Liver (tissue), 9 donors: ENCODE data around the gene TMEM255A. TPM values are rescaled to one million over a fixed set of nuclear protein-coding genes. Genes with fewer than 3 reads are reported as not detected.

Source experiments
- DNase-seq: peaks from one replicate; pipeline ENCODE4 v3.0.0-alpha.2; 2017; ENCODE audit warnings: low spot score
- H3K27ac ChIP-seq, 2 donors: one replicate each; pipeline ENCODE4 v1.7.0; 2013; ENCODE audit warnings: inconsistent platforms in 2 of 2, low read length in 2 of 2, control low read depth in 1 of 2, low read depth in 1 of 2, mild to moderate bottlenecking in 1 of 2
- H3K27me3 ChIP-seq, 4 donors: one replicate each; pipeline versions ENCODE4 v1.6.1 to v1.7.0; 2013; ENCODE audit warnings: low read length in 3 of 4, inconsistent platforms in 1 of 4, mild to moderate bottlenecking in 1 of 4, moderate library complexity in 1 of 4; ENCODE audit not compliant: control insufficient read depth in 4 of 4, insufficient read depth in 4 of 4
- H3K36me3 ChIP-seq, 4 donors: one replicate each; pipeline versions ENCODE4 v1.6.1 to v1.7.0; 2013; ENCODE audit warnings: low read length in 3 of 4, mild to moderate bottlenecking in 3 of 4, low read depth in 1 of 4, moderate library complexity in 1 of 4; ENCODE audit not compliant: control insufficient read depth in 4 of 4, insufficient read depth in 3 of 4
- H3K4me1 ChIP-seq, 4 donors: one replicate each; pipeline versions ENCODE4 v1.6.1 to v1.7.0; 2013; ENCODE audit warnings: low read length in 3 of 4, mild to moderate bottlenecking in 3 of 4, moderate library complexity in 1 of 4; ENCODE audit not compliant: control insufficient read depth in 4 of 4, insufficient read depth in 4 of 4
- H3K4me3 ChIP-seq, 3 donors: one replicate each; pipeline versions ENCODE4 v1.6.1 to v1.7.0; 2013; ENCODE audit warnings: low read length in 3 of 3, control low read depth in 1 of 3, low read depth in 1 of 3, mild to moderate bottlenecking in 1 of 3
- H3K9ac ChIP-seq, 2 donors: one replicate each; pipeline ENCODE4 v1.7.0; 2013; ENCODE audit warnings: low read length in 2 of 2, mild to moderate bottlenecking in 2 of 2, moderate library complexity in 2 of 2, control low read depth in 1 of 2, low read depth in 1 of 2
- H3K9me3 ChIP-seq, 4 donors: one replicate each; pipeline versions ENCODE4 v1.6.1 to v1.7.0; 2013; ENCODE audit warnings: low read length in 3 of 4; ENCODE audit not compliant: control insufficient read depth in 4 of 4
- EGR1 ChIP-seq, 2 donors: IDR thresholded peaks; 2 replicates each; pipeline ENCODE4 v1.6.1; 2016 to 2018; ENCODE audit warnings: antibody characterized with exemption in 2 of 2, low read depth in 2 of 2
- FOXA1 ChIP-seq: IDR thresholded peaks from 2 replicates; pipeline ENCODE4 v1.6.1; 2016; ENCODE audit warnings: antibody characterized with exemption
- GABPA ChIP-seq, 2 donors: IDR thresholded peaks in 1 of 2; conservative IDR thresholded peaks in 1 of 2; 2 replicates each; pipeline ENCODE4 v1.6.1; 2016; ENCODE audit warnings: antibody characterized with exemption in 2 of 2, mild to moderate bottlenecking in 1 of 2, moderate library complexity in 1 of 2
- HNF4A ChIP-seq, 2 donors: conservative IDR thresholded peaks; 2 replicates each; pipeline ENCODE4 v1.6.1; 2016; ENCODE audit warnings: antibody characterized with exemption in 2 of 2, mild to moderate bottlenecking in 2 of 2
- HNF4G ChIP-seq: IDR thresholded peaks from 2 replicates; pipeline ENCODE4 v1.6.1; 2016; ENCODE audit warnings: antibody characterized with exemption
- JUND ChIP-seq, 2 donors: IDR thresholded peaks; 2 replicates each; pipeline ENCODE4 v1.6.1; 2016; ENCODE audit warnings: antibody characterized with exemption in 2 of 2
- NR2F2 ChIP-seq: IDR thresholded peaks from 2 replicates; pipeline ENCODE4 v1.6.1; 2016; ENCODE audit warnings: antibody characterized with exemption
- RAD21 ChIP-seq, 2 donors: IDR thresholded peaks; 2 replicates each; pipeline ENCODE4 v1.6.1; 2016; ENCODE audit warnings: antibody characterized with exemption in 2 of 2, mild to moderate bottlenecking in 2 of 2
- REST ChIP-seq: IDR thresholded peaks from 2 replicates; pipeline ENCODE4 v1.6.1; 2016; ENCODE audit warnings: antibody characterized with exemption, mild to moderate bottlenecking
- RXRA ChIP-seq, 2 donors: IDR thresholded peaks; 2 replicates each; pipeline ENCODE4 v1.6.1; 2017 to 2018; ENCODE audit warnings: antibody characterized with exemption in 2 of 2, mild to moderate bottlenecking in 1 of 2
- SP1 ChIP-seq: IDR thresholded peaks from 2 replicates; pipeline ENCODE4 v1.6.1; 2018; ENCODE audit warnings: antibody characterized with exemption, mild to moderate bottlenecking
- YY1 ChIP-seq: IDR thresholded peaks from 2 replicates; pipeline ENCODE4 v1.6.1; 2016; ENCODE audit warnings: antibody characterized with exemption, mild to moderate bottlenecking
- WGBS: extraction: QIAGEN DNeasy Blood & Tissue Kit; methylation state at CpG from one replicate; pipeline ENCODE4 v1.1.7; 2013; 5-methylcytosine and 5-hydroxymethylcytosine counted together
- polyA plus RNA-seq, 2 donors: library from polyadenylated mRNA; stranded (reverse) in 1 of 2; unstranded in 1 of 2; fragments of 200-250 nt in 1 of 2; fragments of >200 nt in 1 of 2; fragmentation: Nextera tagmentation in 1 of 2; extraction: Ambion mirVana in 1 of 2; gene quantifications; one replicate each; pipeline versions ENCODE4 v1.2.1 to v1.2.3, GENCODE V29; 2013 to 2015
- total RNA-seq, 2 donors: library from RNA; depleted of rRNA; stranded (reverse); fragments of >200 nt; gene quantifications; one replicate each; pipeline ENCODE4 v1.2.3, GENCODE V29; 2014
- TF ChIP-seq, protein P1 (sequence below): fragments of 150-350 bp; IDR thresholded peaks from 2 replicates; pipeline ENCODE4 v1.5.1; 2017; ENCODE audit warnings: improper control_type of control experiment, low read depth, low read length; ENCODE audit not compliant: missing input control
- TF ChIP-seq, protein P2 (sequence below): IDR thresholded peaks from 2 replicates; pipeline ENCODE4 v1.6.1; 2016; ENCODE audit warnings: antibody characterized with exemption
- TF ChIP-seq, protein P3 (sequence below): IDR thresholded peaks from 2 replicates; pipeline ENCODE4 v1.6.1; 2016; ENCODE audit warnings: antibody characterized with exemption
- donor health status: healthy.
- donor health status: healthy.
- donor health status: healthy.
- donor health status: healthy.
- donor health status: healthy.

Gene TMEM255A
- total and polyA plus RNA-seq, 4 donors = 0.08 TPM; not detected in 3

DNA sequence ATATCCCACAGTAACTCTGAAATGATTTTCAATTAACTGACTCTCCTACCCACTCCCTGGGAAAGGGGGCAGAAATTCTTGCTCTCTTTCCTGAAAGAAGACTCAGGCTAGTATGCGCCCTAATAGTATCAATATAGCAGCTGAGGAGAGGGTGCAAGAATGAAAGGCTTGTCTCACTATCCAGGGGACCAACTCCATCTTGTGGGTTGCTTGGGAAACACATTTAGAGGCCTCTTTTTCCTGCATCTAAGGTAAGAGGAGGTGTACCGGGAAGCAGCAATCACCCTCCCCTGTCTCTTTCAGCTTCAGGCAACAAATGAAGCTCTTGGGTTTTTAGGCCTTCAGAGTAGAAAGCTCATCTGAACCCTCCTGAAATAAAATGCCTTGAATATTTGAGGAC, 11.3 kb downstream of the TMEM255A start:
- no peak for TF ChIP-seq SP1
- peak; percentile 77 to 81 for TF ChIP-seq RAD21 (IDR thresholded peaks at IDR 0.05)
- TF ChIP-seq, protein P1, sequence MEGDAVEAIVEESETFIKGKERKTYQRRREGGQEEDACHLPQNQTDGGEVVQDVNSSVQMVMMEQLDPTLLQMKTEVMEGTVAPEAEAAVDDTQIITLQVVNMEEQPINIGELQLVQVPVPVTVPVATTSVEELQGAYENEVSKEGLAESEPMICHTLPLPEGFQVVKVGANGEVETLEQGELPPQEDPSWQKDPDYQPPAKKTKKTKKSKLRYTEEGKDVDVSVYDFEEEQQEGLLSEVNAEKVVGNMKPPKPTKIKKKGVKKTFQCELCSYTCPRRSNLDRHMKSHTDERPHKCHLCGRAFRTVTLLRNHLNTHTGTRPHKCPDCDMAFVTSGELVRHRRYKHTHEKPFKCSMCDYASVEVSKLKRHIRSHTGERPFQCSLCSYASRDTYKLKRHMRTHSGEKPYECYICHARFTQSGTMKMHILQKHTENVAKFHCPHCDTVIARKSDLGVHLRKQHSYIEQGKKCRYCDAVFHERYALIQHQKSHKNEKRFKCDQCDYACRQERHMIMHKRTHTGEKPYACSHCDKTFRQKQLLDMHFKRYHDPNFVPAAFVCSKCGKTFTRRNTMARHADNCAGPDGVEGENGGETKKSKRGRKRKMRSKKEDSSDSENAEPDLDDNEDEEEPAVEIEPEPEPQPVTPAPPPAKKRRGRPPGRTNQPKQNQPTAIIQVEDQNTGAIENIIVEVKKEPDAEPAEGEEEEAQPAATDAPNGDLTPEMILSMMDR = peak; percentile 30
- TF ChIP-seq REST = no peak
- TF ChIP-seq NR2F2 = no peak
- TF ChIP-seq, protein P2, sequence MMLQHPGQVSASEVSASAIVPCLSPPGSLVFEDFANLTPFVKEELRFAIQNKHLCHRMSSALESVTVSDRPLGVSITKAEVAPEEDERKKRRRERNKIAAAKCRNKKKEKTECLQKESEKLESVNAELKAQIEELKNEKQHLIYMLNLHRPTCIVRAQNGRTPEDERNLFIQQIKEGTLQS = no peak
- TF ChIP-seq HNF4G = no peak
- no peak for TF ChIP-seq JUND (IDR thresholded peaks at IDR 0.05)
- no peaks in the 10 kb centered on the region for H3K36me3 ChIP-seq
- no peaks in the 10 kb centered on the region for H3K9me3 ChIP-seq
- H3K27ac ChIP-seq = no peak overlapping the region
- H3K4me1 ChIP-seq = peaks cover 0 to 16% (median 5%) of the 10 kb centered on the region in 4 donors
- no peak overlapping the region for H3K9ac ChIP-seq
- DNase-seq = no peak
- WGBS = 58% methylated on average over 2 of the region's 2 CpGs
- H3K4me3 ChIP-seq = no peak overlapping the region
- H3K27me3 ChIP-seq = no peaks in the 10 kb centered on the region

DNA sequence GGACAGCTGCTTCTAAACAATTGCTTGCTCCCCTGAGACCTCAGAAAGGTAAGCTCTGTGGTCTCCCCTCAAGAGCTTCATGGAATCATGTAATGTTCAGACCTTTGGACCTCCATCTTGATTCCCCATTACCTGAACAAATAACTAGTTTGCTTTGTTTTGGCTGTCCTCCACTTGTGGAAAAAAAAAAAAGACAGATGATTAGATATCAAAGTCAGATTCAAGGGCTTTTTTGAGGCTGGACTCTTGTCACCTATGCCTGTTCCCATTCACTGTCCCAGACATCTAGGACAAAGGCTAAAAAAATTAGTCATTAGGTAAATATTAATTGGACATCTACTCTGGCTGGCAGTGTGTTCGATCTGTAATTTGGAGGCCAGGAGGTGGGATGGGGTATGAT, 13.3 kb downstream of the TMEM255A start:
- peaks cover 0 to 16% (median 5%) of the 10 kb centered on the region in 4 donors for H3K4me1 ChIP-seq
- H3K27ac ChIP-seq = no peak overlapping the region
- WGBS = 35% methylated on average over 1 of the region's 1 CpG
- DNase-seq = no peak
- H3K4me3 ChIP-seq = no peak overlapping the region
- TF ChIP-seq JUND (IDR thresholded peaks at IDR 0.05) (peak; percentile 37 to 65), YY1 (peak; percentile 69), RAD21 (IDR thresholded peaks at IDR 0.05) (peak in 1 of 2 donors; percentile 26), SP1 (peak; percentile 66), GABPA (IDR thresholded peaks at IDR 0.05 in 1 of 2, conservative IDR thresholded peaks at IDR 0.05 in 1 of 2) (no peak), RXRA (IDR thresholded peaks at IDR 0.05) (peak; percentile 59 to 61), FOXA1 (no peak), EGR1 (IDR thresholded peaks at IDR 0.05; ENCODE audit: low read depth in 2 of 2) (peak in 1 of 2 donors; percentile 17), HNF4A (conservative IDR thresholded peaks at IDR 0.05) (peak; percentile 76 to 81), NR2F2 (no peak)
- TF ChIP-seq, protein P3, sequence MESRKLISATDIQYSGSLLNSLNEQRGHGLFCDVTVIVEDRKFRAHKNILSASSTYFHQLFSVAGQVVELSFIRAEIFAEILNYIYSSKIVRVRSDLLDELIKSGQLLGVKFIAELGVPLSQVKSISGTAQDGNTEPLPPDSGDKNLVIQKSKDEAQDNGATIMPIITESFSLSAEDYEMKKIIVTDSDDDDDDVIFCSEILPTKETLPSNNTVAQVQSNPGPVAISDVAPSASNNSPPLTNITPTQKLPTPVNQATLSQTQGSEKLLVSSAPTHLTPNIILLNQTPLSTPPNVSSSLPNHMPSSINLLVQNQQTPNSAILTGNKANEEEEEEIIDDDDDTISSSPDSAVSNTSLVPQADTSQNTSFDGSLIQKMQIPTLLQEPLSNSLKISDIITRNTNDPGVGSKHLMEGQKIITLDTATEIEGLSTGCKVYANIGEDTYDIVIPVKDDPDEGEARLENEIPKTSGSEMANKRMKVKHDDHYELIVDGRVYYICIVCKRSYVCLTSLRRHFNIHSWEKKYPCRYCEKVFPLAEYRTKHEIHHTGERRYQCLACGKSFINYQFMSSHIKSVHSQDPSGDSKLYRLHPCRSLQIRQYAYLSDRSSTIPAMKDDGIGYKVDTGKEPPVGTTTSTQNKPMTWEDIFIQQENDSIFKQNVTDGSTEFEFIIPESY = no peak
- no peaks in the 10 kb centered on the region for H3K27me3 ChIP-seq
- no peaks in the 10 kb centered on the region for H3K36me3 ChIP-seq
- no peak overlapping the region for H3K9ac ChIP-seq
- H3K9me3 ChIP-seq = no peaks in the 10 kb centered on the region
